ENCODE measurements around the gene GNG5.
A peak's percentile ranks its signal among the peaks of the same experiment; 100 is the strongest.

GNG5 gene

DNA sequence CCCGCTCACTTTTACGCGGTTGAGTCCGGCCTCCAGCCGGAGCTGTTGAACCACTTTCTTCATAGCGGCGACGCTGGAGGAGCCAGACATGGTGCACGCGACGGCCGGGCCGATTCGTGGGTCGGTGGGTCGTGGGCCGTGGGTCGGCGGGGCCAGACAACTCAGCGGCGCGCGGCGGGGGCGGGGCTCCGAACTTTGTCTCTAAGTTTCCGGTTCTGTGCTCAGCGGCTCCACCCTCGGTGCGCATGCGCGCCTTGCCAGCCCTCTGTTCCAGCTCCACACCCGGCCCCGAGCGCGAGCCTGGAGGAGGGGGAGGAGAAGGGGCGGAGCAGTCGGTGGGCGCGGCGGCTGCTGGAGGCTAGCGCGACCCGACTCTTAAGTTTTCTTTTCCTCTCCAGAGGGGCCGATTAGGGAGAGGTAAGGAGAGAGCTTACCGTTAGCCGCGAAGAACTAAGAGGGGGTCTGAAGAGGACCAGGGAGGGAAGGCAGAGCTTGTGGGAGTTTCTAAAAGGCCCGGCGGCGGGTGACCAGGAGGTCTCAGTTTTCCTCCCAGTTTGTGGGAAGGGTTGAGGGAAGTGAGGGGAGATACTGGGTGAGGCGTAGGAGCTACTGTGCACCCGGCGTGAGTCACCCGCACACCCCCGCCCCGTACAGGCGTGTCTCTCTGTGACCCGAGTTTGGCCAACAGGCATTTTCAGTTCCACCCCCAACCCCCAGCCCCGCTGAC, at the start of gene GNG5, which contains the start of gene SPATA1:
GNG5 (minus strand) TSS at position 580 of the 727 bp plus-strand sequence; CDS start at position 90, 490 bp downstream.
SPATA1 (plus strand) TSS at position 385 of the 727 bp plus-strand sequence. CDS start 9,974 bp downstream, outside the sequence.
- H3K4me3 ChIP-seq (ENCODE audit: low read depth, low read length): peak within 1 kb of the TSS; percentile 91
- in situ Hi-C loops (cut with HindIII; ENCODE audit: low pct_ligation_motif_present, low sequenced_read_pairs): no loop called here
- TF ChIP-seq, protein P1, sequence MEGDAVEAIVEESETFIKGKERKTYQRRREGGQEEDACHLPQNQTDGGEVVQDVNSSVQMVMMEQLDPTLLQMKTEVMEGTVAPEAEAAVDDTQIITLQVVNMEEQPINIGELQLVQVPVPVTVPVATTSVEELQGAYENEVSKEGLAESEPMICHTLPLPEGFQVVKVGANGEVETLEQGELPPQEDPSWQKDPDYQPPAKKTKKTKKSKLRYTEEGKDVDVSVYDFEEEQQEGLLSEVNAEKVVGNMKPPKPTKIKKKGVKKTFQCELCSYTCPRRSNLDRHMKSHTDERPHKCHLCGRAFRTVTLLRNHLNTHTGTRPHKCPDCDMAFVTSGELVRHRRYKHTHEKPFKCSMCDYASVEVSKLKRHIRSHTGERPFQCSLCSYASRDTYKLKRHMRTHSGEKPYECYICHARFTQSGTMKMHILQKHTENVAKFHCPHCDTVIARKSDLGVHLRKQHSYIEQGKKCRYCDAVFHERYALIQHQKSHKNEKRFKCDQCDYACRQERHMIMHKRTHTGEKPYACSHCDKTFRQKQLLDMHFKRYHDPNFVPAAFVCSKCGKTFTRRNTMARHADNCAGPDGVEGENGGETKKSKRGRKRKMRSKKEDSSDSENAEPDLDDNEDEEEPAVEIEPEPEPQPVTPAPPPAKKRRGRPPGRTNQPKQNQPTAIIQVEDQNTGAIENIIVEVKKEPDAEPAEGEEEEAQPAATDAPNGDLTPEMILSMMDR (IDR thresholded peaks at IDR 0.05; ENCODE audit: low read depth, low read length, missing control alignments): no peak
- DNase-seq: peak; percentile 96
- H3K36me3 ChIP-seq (replicated peaks): peaks cover under 1% of the 10 kb centered on the region
- H3K27ac ChIP-seq: peak within 1 kb of the TSS; percentile 93
- no peaks in the 10 kb centered on the region for H3K27me3 ChIP-seq (replicated peaks)

GRCh38 chr1:84550826-84551225, 44.4 kb upstream of the GNG5 start:
- Histone ChIP-seq H3K27me3 (replicated peaks) (no peaks in the 10 kb centered on the region), H3K27ac (no peak overlapping the region), H3K36me3 (replicated peaks) (peaks cover 1% of the 10 kb centered on the region), H3K4me3 (ENCODE audit: low read depth, low read length) (no peak overlapping the region)
- DNase-seq: no peak
- in situ Hi-C loops (cut with HindIII; ENCODE audit: low pct_ligation_motif_present, low sequenced_read_pairs): no loop called here
- TF ChIP-seq, protein P1 (IDR thresholded peaks at IDR 0.05; ENCODE audit: low read depth, low read length, missing control alignments): no peak

DNA sequence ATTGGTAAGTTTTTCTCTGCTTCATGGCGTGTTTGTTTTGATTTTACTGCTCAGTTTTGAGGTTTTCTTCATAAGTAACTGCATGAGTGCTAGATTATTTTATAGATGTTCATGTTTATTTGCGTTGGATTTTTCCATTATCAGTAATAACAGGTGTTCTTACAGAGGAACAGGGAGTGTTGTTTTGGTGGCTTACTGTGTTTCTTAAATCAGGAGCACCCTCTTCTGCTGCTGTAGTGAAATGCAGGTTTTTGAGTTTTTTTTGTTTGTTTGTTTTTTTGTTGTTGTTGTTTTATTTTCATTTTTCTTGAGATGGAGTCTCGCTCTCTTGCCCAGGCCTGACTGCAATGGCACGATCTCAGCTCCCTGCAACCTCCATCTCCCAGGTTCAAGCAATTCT, 35.3 kb upstream of the GNG5 start:
- TF ChIP-seq, protein P1 (IDR thresholded peaks at IDR 0.05; ENCODE audit: low read depth, low read length, missing control alignments): no peak
- no peak for DNase-seq
- no peak overlapping the region for H3K27ac ChIP-seq
- H3K36me3 ChIP-seq (replicated peaks): no peaks in the 10 kb centered on the region
- in situ Hi-C loops (cut with HindIII; ENCODE audit: low pct_ligation_motif_present, low sequenced_read_pairs): no loop called here
- H3K27me3 ChIP-seq (replicated peaks): no peaks in the 10 kb centered on the region
- H3K4me3 ChIP-seq (ENCODE audit: low read depth, low read length): no peak overlapping the region

- DNase-seq: no peak
- H3K27me3 ChIP-seq (replicated peaks): no peaks in the 10 kb centered on the region
- no peak overlapping the region for H3K4me3 ChIP-seq (ENCODE audit: low read depth, low read length)
- no peaks in the 10 kb centered on the region for H3K36me3 ChIP-seq (replicated peaks)
- in situ Hi-C loops (cut with HindIII; ENCODE audit: low pct_ligation_motif_present, low sequenced_read_pairs): no loop called here
- TF ChIP-seq, protein P1 (IDR thresholded peaks at IDR 0.05; ENCODE audit: low read depth, low read length, missing control alignments): no peak
- H3K27ac ChIP-seq: no peak overlapping the region
Measured at GRCh38 chr1:84540759-84541158, 34.4 kb upstream of the GNG5 start.

DNA sequence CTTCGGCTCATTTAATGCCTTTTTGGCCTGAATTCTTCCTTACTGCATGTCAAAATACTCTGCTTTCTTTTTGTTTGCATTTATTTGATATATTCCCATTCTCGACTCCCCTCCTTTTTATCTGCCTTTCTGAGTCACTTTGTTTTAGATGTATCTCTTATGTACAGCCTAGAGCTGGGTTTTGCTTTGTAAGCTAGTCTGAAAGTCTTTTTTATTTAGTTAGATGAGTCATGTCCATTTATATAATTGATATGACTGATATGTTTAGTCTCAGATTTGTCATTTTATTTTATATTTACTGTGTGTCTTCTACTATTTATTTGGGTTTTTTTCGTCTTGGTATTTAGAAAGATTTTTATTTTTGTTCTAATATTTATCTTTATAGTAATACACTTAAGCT, 33.6 kb upstream of the GNG5 start:
- TF ChIP-seq, protein P1 (IDR thresholded peaks at IDR 0.05; ENCODE audit: low read depth, low read length, missing control alignments): no peak

More for the DNA sequence above, 33.6 kb upstream of the GNG5 start:
- Histone ChIP-seq H3K36me3 (replicated peaks) (no peaks in the 10 kb centered on the region), H3K27ac (no peak overlapping the region), H3K4me3 (ENCODE audit: low read depth, low read length) (no peak overlapping the region), H3K27me3 (replicated peaks) (no peaks in the 10 kb centered on the region)
- peak; percentile 4 for DNase-seq
- in situ Hi-C loops (cut with HindIII; ENCODE audit: low pct_ligation_motif_present, low sequenced_read_pairs): no loop called here
